IPS DF 4.7 (cell line): ENCODE results near the gene SNX27.

ENCODE experiments used
- DNase-seq: peaks from one replicate; pipeline ENCODE4 v3.0.0-alpha.2; 2013; ENCODE audit warnings: low spot score; ENCODE audit errors: extremely low read depth

SNX27 gene

GRCh38 chr1:151611832-151612500, at the start of gene SNX27:
Gene SNX27, plus strand, starts transcription at chr1:151612050. Its CDS starts 152 bp downstream, at chr1:151612202.
- DNase-seq, result no peak

GRCh38 chr1:151562661-151563060, 49.2 kb upstream of the SNX27 start:
- DNase-seq, result no peak

GRCh38 chr1:151563376-151563775, 48.5 kb upstream of the SNX27 start:
- DNase-seq, result no peak

- no peak for DNase-seq
Observed at GRCh38 chr1:151565502-151566189, 46.2 kb upstream of the SNX27 start.

- no peak for DNase-seq
Observed at GRCh38 chr1:151568626-151569088, 43.2 kb upstream of the SNX27 start.

GRCh38 chr1:151570819-151571218, 41.0 kb upstream of the SNX27 start:
- DNase-seq, result no peak

GRCh38 chr1:151574575-151575529, 37.0 kb upstream of the SNX27 start:
- no peak for DNase-seq

GRCh38 chr1:151577173-151577572, 34.7 kb upstream of the SNX27 start:
- DNase-seq, result no peak

GRCh38 chr1:151578941-151579340, 32.9 kb upstream of the SNX27 start:
- DNase-seq, result no peak

GRCh38 chr1:151579436-151580225, 32.2 kb upstream of the SNX27 start:
- DNase-seq, result no peak

GRCh38 chr1:151581451-151581850, 30.4 kb upstream of the SNX27 start:
- no peak for DNase-seq

GRCh38 chr1:151581921-151582320, 29.9 kb upstream of the SNX27 start:
- DNase-seq, result no peak

GRCh38 chr1:151583796-151584195, 28.1 kb upstream of the SNX27 start:
- no peak for DNase-seq

- no peak for DNase-seq
Observed at GRCh38 chr1:151584278-151584677, 27.6 kb upstream of the SNX27 start.

- no peak for DNase-seq
Observed at GRCh38 chr1:151584780-151585179, 27.1 kb upstream of the SNX27 start.

GRCh38 chr1:151585622-151586021, 26.2 kb upstream of the SNX27 start:
- no peak for DNase-seq

- DNase-seq, result no peak
Observed at GRCh38 chr1:151590961-151591360, 20.9 kb upstream of the SNX27 start.

GRCh38 chr1:151593730-151594129, 18.1 kb upstream of the SNX27 start:
- no peak for DNase-seq

- DNase-seq, result no peak
Observed at GRCh38 chr1:151594143-151594625, 17.7 kb upstream of the SNX27 start.

- no peak for DNase-seq
Observed at GRCh38 chr1:151596166-151596953, 15.5 kb upstream of the SNX27 start.
